ENCODE data around the gene GNA14.

GNA14 gene

DNA sequence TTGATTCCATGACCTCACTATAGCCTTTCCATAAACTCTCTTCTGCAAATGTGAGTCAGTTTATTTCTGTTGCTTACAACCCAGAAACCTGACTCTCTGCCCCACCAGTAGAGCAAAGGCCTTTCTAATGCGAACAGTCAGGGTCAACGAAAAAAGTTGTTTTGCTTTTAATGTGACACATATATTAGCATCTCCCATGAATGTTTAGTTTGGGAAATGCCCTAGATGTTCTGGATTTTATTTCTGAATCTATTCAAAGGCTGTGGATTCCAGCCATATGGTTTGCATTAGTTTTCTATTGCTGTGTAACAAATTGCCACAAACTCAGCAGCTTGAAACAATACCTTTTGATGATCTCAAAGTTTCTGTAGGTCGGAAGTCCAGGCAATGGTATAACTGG lies 193.5 kb downstream of the GNA14 start:
- Histone ChIP-seq H3K36me3 (ENCODE audit: control insufficient read depth in 2 of 2, insufficient read depth in 1 of 2, low read length in 2 of 2) (no peaks in the 10 kb centered on the region), H3K27ac (ENCODE audit: extremely low read depth, low read depth, low read length) (no peak overlapping the region), H3K4me3 (ENCODE audit: low read depth, low read length) (no peak overlapping the region), H3K9me3 (ENCODE audit: control insufficient read depth, insufficient read depth, low read depth, low read length) (no peaks in the 10 kb centered on the region), H3K4me1 (ENCODE audit: control insufficient read depth, insufficient read depth, low read length) (no peaks in the 10 kb centered on the region)
- TF ChIP-seq, protein P1, sequence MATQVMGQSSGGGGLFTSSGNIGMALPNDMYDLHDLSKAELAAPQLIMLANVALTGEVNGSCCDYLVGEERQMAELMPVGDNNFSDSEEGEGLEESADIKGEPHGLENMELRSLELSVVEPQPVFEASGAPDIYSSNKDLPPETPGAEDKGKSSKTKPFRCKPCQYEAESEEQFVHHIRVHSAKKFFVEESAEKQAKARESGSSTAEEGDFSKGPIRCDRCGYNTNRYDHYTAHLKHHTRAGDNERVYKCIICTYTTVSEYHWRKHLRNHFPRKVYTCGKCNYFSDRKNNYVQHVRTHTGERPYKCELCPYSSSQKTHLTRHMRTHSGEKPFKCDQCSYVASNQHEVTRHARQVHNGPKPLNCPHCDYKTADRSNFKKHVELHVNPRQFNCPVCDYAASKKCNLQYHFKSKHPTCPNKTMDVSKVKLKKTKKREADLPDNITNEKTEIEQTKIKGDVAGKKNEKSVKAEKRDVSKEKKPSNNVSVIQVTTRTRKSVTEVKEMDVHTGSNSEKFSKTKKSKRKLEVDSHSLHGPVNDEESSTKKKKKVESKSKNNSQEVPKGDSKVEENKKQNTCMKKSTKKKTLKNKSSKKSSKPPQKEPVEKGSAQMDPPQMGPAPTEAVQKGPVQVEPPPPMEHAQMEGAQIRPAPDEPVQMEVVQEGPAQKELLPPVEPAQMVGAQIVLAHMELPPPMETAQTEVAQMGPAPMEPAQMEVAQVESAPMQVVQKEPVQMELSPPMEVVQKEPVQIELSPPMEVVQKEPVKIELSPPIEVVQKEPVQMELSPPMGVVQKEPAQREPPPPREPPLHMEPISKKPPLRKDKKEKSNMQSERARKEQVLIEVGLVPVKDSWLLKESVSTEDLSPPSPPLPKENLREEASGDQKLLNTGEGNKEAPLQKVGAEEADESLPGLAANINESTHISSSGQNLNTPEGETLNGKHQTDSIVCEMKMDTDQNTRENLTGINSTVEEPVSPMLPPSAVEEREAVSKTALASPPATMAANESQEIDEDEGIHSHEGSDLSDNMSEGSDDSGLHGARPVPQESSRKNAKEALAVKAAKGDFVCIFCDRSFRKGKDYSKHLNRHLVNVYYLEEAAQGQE (tag by site-specific recombination; IDR thresholded peaks at IDR 0.05) = no peak
- no peak for TF ChIP-seq ZNF501 (tag by site-specific recombination; IDR thresholded peaks at IDR 0.05)
- TF ChIP-seq, protein P2, sequence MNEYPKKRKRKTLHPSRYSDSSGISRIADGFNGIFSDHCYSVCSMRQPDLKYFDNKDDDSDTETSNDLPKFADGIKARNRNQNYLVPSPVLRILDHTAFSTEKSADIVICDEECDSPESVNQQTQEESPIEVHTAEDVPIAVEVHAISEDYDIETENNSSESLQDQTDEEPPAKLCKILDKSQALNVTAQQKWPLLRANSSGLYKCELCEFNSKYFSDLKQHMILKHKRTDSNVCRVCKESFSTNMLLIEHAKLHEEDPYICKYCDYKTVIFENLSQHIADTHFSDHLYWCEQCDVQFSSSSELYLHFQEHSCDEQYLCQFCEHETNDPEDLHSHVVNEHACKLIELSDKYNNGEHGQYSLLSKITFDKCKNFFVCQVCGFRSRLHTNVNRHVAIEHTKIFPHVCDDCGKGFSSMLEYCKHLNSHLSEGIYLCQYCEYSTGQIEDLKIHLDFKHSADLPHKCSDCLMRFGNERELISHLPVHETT (tag by site-specific recombination; IDR thresholded peaks at IDR 0.05) = no peak
- TF ChIP-seq, protein P3, sequence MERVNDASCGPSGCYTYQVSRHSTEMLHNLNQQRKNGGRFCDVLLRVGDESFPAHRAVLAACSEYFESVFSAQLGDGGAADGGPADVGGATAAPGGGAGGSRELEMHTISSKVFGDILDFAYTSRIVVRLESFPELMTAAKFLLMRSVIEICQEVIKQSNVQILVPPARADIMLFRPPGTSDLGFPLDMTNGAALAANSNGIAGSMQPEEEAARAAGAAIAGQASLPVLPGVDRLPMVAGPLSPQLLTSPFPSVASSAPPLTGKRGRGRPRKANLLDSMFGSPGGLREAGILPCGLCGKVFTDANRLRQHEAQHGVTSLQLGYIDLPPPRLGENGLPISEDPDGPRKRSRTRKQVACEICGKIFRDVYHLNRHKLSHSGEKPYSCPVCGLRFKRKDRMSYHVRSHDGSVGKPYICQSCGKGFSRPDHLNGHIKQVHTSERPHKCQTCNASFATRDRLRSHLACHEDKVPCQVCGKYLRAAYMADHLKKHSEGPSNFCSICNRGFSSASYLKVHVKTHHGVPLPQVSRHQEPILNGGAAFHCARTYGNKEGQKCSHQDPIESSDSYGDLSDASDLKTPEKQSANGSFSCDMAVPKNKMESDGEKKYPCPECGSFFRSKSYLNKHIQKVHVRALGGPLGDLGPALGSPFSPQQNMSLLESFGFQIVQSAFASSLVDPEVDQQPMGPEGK (tag by site-specific recombination; IDR thresholded peaks at IDR 0.05) = no peak
- TF ChIP-seq, protein P4, sequence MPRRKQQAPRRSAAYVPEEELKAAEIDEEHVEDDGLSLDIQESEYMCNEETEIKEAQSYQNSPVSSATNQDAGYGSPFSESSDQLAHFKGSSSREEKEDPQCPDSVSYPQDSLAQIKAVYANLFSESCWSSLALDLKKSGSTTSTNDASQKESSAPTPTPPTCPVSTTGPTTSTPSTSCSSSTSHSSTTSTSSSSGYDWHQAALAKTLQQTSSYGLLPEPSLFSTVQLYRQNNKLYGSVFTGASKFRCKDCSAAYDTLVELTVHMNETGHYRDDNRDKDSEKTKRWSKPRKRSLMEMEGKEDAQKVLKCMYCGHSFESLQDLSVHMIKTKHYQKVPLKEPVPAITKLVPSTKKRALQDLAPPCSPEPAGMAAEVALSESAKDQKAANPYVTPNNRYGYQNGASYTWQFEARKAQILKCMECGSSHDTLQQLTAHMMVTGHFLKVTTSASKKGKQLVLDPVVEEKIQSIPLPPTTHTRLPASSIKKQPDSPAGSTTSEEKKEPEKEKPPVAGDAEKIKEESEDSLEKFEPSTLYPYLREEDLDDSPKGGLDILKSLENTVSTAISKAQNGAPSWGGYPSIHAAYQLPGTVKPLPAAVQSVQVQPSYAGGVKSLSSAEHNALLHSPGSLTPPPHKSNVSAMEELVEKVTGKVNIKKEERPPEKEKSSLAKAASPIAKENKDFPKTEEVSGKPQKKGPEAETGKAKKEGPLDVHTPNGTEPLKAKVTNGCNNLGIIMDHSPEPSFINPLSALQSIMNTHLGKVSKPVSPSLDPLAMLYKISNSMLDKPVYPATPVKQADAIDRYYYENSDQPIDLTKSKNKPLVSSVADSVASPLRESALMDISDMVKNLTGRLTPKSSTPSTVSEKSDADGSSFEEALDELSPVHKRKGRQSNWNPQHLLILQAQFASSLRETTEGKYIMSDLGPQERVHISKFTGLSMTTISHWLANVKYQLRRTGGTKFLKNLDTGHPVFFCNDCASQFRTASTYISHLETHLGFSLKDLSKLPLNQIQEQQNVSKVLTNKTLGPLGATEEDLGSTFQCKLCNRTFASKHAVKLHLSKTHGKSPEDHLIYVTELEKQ (tag by site-specific recombination; IDR thresholded peaks at IDR 0.05; ENCODE audit: borderline replicate concordance) = no peak
- no peak for TF ChIP-seq ZNF791 (tag by site-specific recombination; IDR thresholded peaks at IDR 0.05)
- no peak for TF ChIP-seq ZNF558 (tag by site-specific recombination; IDR thresholded peaks at IDR 0.05)
- no peak for TF ChIP-seq ZNF529 (tag by site-specific recombination; IDR thresholded peaks at IDR 0.05; ENCODE audit: insufficient replicate concordance)
- no peak for TF ChIP-seq ZNF112 (tag by site-specific recombination; IDR thresholded peaks at IDR 0.05)
- TF ChIP-seq ZNF561 (tag by site-specific recombination; IDR thresholded peaks at IDR 0.05; ENCODE audit: borderline replicate concordance) = no peak
- TF ChIP-seq ZBTB8A (tag by site-specific recombination; IDR thresholded peaks at IDR 0.05) = no peak
- no peak for TF ChIP-seq ZNF19 (tag by site-specific recombination; IDR thresholded peaks at IDR 0.05; ENCODE audit: low read depth)
- TF ChIP-seq, protein P5, sequence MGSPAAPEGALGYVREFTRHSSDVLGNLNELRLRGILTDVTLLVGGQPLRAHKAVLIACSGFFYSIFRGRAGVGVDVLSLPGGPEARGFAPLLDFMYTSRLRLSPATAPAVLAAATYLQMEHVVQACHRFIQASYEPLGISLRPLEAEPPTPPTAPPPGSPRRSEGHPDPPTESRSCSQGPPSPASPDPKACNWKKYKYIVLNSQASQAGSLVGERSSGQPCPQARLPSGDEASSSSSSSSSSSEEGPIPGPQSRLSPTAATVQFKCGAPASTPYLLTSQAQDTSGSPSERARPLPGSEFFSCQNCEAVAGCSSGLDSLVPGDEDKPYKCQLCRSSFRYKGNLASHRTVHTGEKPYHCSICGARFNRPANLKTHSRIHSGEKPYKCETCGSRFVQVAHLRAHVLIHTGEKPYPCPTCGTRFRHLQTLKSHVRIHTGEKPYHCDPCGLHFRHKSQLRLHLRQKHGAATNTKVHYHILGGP (tag by site-specific recombination; IDR thresholded peaks at IDR 0.05) = no peak
- TF ChIP-seq, protein P6, sequence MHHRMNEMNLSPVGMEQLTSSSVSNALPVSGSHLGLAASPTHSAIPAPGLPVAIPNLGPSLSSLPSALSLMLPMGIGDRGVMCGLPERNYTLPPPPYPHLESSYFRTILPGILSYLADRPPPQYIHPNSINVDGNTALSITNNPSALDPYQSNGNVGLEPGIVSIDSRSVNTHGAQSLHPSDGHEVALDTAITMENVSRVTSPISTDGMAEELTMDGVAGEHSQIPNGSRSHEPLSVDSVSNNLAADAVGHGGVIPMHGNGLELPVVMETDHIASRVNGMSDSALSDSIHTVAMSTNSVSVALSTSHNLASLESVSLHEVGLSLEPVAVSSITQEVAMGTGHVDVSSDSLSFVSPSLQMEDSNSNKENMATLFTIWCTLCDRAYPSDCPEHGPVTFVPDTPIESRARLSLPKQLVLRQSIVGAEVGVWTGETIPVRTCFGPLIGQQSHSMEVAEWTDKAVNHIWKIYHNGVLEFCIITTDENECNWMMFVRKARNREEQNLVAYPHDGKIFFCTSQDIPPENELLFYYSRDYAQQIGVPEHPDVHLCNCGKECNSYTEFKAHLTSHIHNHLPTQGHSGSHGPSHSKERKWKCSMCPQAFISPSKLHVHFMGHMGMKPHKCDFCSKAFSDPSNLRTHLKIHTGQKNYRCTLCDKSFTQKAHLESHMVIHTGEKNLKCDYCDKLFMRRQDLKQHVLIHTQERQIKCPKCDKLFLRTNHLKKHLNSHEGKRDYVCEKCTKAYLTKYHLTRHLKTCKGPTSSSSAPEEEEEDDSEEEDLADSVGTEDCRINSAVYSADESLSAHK (tag by site-specific recombination; IDR thresholded peaks at IDR 0.05) = no peak
- CTCF ChIA-PET = interaction anchor here (0.6 to 6.1 kb wide), 12 partner anchors 9 to 666 kb away, joined by 3 to 97 read pairs (median 4); no protein-coding TSS in a partner anchor
- POLR2A ChIA-PET = no interaction called here
